22Rv1 (cell line): ENCODE data around the gene FAT2.

Experiments
- CTCF ChIP-seq: fragments of 450-650 bp; IDR thresholded peaks from 2 replicates; pipeline ENCODE4 v1.5.1; 2017; ENCODE audit warnings: mild to moderate bottlenecking
- ZFX ChIP-seq: fragments of 450-650 bp; IDR thresholded peaks from 2 replicates; pipeline ENCODE4 v1.6.1; 2017; ENCODE audit warnings: antibody characterized with exemption, borderline replicate concordance

- no peak for TF ChIP-seq CTCF
- no peak for TF ChIP-seq ZFX
Observed at GRCh38 chr5:151570512-151571269, 20.4 kb downstream of the FAT2 start.
